Measurements from ENCODE around the gene ZNF277.

Gene ZNF277

DNA sequence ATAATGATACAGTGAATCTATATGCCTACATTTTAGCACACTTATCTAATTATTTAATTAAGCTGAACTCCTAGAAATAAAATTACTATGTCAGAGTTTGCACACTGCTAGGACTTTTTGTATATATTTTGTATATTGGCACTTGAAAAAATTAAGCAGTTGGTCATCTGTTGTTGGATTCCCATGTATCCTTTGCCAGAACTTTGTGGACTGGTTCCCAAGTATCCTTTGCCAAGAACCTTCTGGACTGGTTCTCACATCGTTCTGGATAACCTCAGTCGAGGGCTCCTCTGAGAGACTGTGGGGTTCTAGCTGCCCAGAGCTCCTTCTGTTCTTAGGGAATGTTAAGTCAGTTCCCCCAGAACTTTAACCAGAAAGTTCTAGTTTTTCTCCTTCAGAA, 135.0 kb downstream of the ZNF277 start:
- H3K4me1 ChIP-seq (ENCODE audit: control extremely low read depth in 1 of 4, control insufficient read depth in 4 of 4, insufficient read depth in 4 of 4, low read length in 3 of 4), result no peaks in the 10 kb centered on the region
- no peak overlapping the region for H3K27ac ChIP-seq (ENCODE audit: insufficient read depth in 1 of 2, low read depth in 1 of 2, low read length in 2 of 2, poor library complexity in 1 of 2, severe bottlenecking in 2 of 2)
- H3K4me3 ChIP-seq (ENCODE audit: control insufficient read depth in 1 of 7, extremely low read depth in 1 of 7, insufficient read depth in 4 of 7, low read depth in 2 of 7, low read length in 6 of 7), result no peak overlapping the region
- no peaks in the 10 kb centered on the region for H3K27me3 ChIP-seq (replicated peaks in 2 of 5; ENCODE audit: control insufficient read depth in 4 of 5, insufficient read depth in 5 of 5, low read length in 4 of 5)
- DNase-seq, result no peak
- peaks cover 7 to 30% (median 21%) of the 10 kb centered on the region in 4 experiments for H3K36me3 ChIP-seq (ENCODE audit: control insufficient read depth in 4 of 4, insufficient read depth in 4 of 4, low read length in 3 of 4)
- H3K9me3 ChIP-seq (ENCODE audit: control extremely low read depth in 1 of 5, control insufficient read depth in 4 of 5, insufficient read depth in 2 of 5, low read depth in 1 of 5, low read length in 4 of 5), result peaks cover 0 to 2% (median 0%) of the 10 kb centered on the region in 5 experiments
- CTCF ChIA-PET, result no interaction called here
- POLR2A ChIA-PET, result no interaction called here
- 100% methylated on average over 2 of the region's 2 CpGs for WGBS (ENCODE audit: insufficient coverage)

GRCh38 chr7:112346381-112347060, 140.0 kb downstream of the ZNF277 start:
- peaks cover 3 to 21% (median 14%) of the 10 kb centered on the region in 4 experiments for H3K36me3 ChIP-seq (ENCODE audit: control insufficient read depth in 4 of 4, insufficient read depth in 4 of 4, low read length in 3 of 4)
- DNase-seq, result no peak
- no peaks in the 10 kb centered on the region for H3K27me3 ChIP-seq (replicated peaks in 2 of 5; ENCODE audit: control insufficient read depth in 4 of 5, insufficient read depth in 5 of 5, low read length in 4 of 5)
- 90% methylated on average over 2 of the region's 4 CpGs for WGBS (ENCODE audit: insufficient coverage)
- peaks cover 0 to 3% (median 0%) of the 10 kb centered on the region in 5 experiments for H3K9me3 ChIP-seq (ENCODE audit: control extremely low read depth in 1 of 5, control insufficient read depth in 4 of 5, insufficient read depth in 2 of 5, low read depth in 1 of 5, low read length in 4 of 5)
- H3K4me3 ChIP-seq (ENCODE audit: control insufficient read depth in 1 of 7, extremely low read depth in 1 of 7, insufficient read depth in 4 of 7, low read depth in 2 of 7, low read length in 6 of 7), result no peak overlapping the region
- ChIA-PET POLR2A (no interaction called here), CTCF (no interaction called here)
- H3K4me1 ChIP-seq (ENCODE audit: control extremely low read depth in 1 of 4, control insufficient read depth in 4 of 4, insufficient read depth in 4 of 4, low read length in 3 of 4), result peaks cover 0 to 4% (median 1%) of the 10 kb centered on the region in 4 experiments
- no peak overlapping the region for H3K27ac ChIP-seq (ENCODE audit: insufficient read depth in 1 of 2, low read depth in 1 of 2, low read length in 2 of 2, poor library complexity in 1 of 2, severe bottlenecking in 2 of 2)

DNA sequence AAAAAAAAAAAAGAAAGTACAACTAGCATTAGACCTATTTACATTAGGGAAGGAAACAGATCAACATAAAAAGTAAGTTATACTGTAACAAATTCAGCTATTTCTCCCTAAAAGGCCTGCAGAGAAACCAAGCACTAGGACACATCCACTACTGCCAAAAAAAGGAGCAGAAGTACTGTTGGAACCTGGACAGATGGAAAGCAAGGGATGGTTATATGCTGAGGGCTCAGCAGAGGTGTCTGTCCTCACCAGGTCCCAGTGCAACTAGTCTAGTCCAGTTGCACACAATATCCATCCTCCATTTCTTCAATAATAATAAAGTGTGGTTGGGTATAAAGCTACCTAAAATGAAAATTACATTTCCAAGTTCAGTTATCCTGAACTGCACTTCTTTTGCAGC, 140.6 kb downstream of the ZNF277 start:
- no peak overlapping the region for H3K4me3 ChIP-seq (ENCODE audit: control insufficient read depth in 1 of 7, extremely low read depth in 1 of 7, insufficient read depth in 4 of 7, low read depth in 2 of 7, low read length in 6 of 7)
- no peaks in the 10 kb centered on the region for H3K27me3 ChIP-seq (replicated peaks in 2 of 5; ENCODE audit: control insufficient read depth in 4 of 5, insufficient read depth in 5 of 5, low read length in 4 of 5)
- DNase-seq, result no peak
- peaks cover 0 to 3% (median 0%) of the 10 kb centered on the region in 5 experiments for H3K9me3 ChIP-seq (ENCODE audit: control extremely low read depth in 1 of 5, control insufficient read depth in 4 of 5, insufficient read depth in 2 of 5, low read depth in 1 of 5, low read length in 4 of 5)
- ChIA-PET CTCF (no interaction called here), POLR2A (no interaction called here)
- H3K4me1 ChIP-seq (ENCODE audit: control extremely low read depth in 1 of 4, control insufficient read depth in 4 of 4, insufficient read depth in 4 of 4, low read length in 3 of 4), result peaks cover 0 to 4% (median 1%) of the 10 kb centered on the region in 4 experiments
- H3K27ac ChIP-seq (ENCODE audit: insufficient read depth in 1 of 2, low read depth in 1 of 2, low read length in 2 of 2, poor library complexity in 1 of 2, severe bottlenecking in 2 of 2), result no peak overlapping the region
- H3K36me3 ChIP-seq (ENCODE audit: control insufficient read depth in 4 of 4, insufficient read depth in 4 of 4, low read length in 3 of 4), result peaks cover 3 to 16% (median 12%) of the 10 kb centered on the region in 4 experiments

GRCh38 chr7:112350585-112350984, 144.1 kb downstream of the ZNF277 start:
- CTCF ChIA-PET, result interaction anchor here (0.9 kb wide), 1 partner anchor 12 kb away, joined by 3 read pairs; no protein-coding TSS in a partner anchor
- H3K27ac ChIP-seq (ENCODE audit: insufficient read depth in 1 of 2, low read depth in 1 of 2, low read length in 2 of 2, poor library complexity in 1 of 2, severe bottlenecking in 2 of 2), result no peak overlapping the region
- no peak for DNase-seq
- no peaks in the 10 kb centered on the region for H3K36me3 ChIP-seq (ENCODE audit: control insufficient read depth in 4 of 4, insufficient read depth in 4 of 4, low read length in 3 of 4)
- H3K4me3 ChIP-seq (ENCODE audit: control insufficient read depth in 1 of 7, extremely low read depth in 1 of 7, insufficient read depth in 4 of 7, low read depth in 2 of 7, low read length in 6 of 7), result no peak overlapping the region
- H3K4me1 ChIP-seq (ENCODE audit: control extremely low read depth in 1 of 4, control insufficient read depth in 4 of 4, insufficient read depth in 4 of 4, low read length in 3 of 4), result peaks cover 0 to 4% (median 1%) of the 10 kb centered on the region in 4 experiments
- no CpG with 5 or more reads among the region's 1 CpG for WGBS (ENCODE audit: insufficient coverage)
- POLR2A ChIA-PET, result no interaction called here
- H3K9me3 ChIP-seq (ENCODE audit: control extremely low read depth in 1 of 5, control insufficient read depth in 4 of 5, insufficient read depth in 2 of 5, low read depth in 1 of 5, low read length in 4 of 5), result peaks cover 0 to 2% (median 0%) of the 10 kb centered on the region in 5 experiments
- H3K27me3 ChIP-seq (replicated peaks in 2 of 5; ENCODE audit: control insufficient read depth in 4 of 5, insufficient read depth in 5 of 5, low read length in 4 of 5), result no peaks in the 10 kb centered on the region

DNA sequence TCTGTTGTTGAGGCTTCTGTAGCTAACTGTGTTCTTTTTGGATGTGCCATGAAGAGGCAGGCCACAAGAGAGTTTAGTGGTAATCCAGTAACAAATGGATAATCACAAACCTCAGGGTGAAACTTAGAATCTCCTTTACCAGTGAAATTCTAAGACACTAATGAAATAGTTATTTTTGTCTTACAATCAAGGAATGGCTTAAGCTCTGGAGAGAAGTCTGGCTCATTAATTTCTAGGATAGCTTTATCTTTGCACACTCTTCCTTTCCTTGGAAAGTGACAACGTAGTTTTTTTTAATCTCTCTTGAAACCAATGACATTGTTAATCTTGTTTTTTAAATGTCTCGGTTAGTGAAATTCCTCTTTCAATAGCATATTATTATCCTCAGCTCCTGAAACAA, 150.1 kb downstream of the ZNF277 start:
- POLR2A ChIA-PET, result interaction anchor here (1.1 kb wide), 1 partner anchor 17 kb away, joined by 3 read pairs; no protein-coding TSS in a partner anchor
- Histone ChIP-seq H3K27me3 (replicated peaks in 2 of 5; ENCODE audit: control insufficient read depth in 4 of 5, insufficient read depth in 5 of 5, low read length in 4 of 5) (no peaks in the 10 kb centered on the region), H3K4me1 (ENCODE audit: control extremely low read depth in 1 of 4, control insufficient read depth in 4 of 4, insufficient read depth in 4 of 4, low read length in 3 of 4) (no peaks in the 10 kb centered on the region), H3K36me3 (ENCODE audit: control insufficient read depth in 4 of 4, insufficient read depth in 4 of 4, low read length in 3 of 4) (no peaks in the 10 kb centered on the region), H3K4me3 (ENCODE audit: control insufficient read depth in 1 of 7, extremely low read depth in 1 of 7, insufficient read depth in 4 of 7, low read depth in 2 of 7, low read length in 6 of 7) (no peak overlapping the region), H3K9me3 (ENCODE audit: control extremely low read depth in 1 of 5, control insufficient read depth in 4 of 5, insufficient read depth in 2 of 5, low read depth in 1 of 5, low read length in 4 of 5) (peaks cover 0 to 5% (median 0%) of the 10 kb centered on the region in 5 experiments), H3K27ac (ENCODE audit: insufficient read depth in 1 of 2, low read depth in 1 of 2, low read length in 2 of 2, poor library complexity in 1 of 2, severe bottlenecking in 2 of 2) (no peak overlapping the region)
- CTCF ChIA-PET, result no interaction called here
- WGBS (ENCODE audit: insufficient coverage), result 100% methylated on average over 1 of the region's 2 CpGs
- no peak for DNase-seq

GRCh38 chr7:112357136-112357535, 150.6 kb downstream of the ZNF277 start:
- no peak for DNase-seq
- no peak overlapping the region for H3K4me3 ChIP-seq (ENCODE audit: control insufficient read depth in 1 of 7, extremely low read depth in 1 of 7, insufficient read depth in 4 of 7, low read depth in 2 of 7, low read length in 6 of 7)
- H3K9me3 ChIP-seq (ENCODE audit: control extremely low read depth in 1 of 5, control insufficient read depth in 4 of 5, insufficient read depth in 2 of 5, low read depth in 1 of 5, low read length in 4 of 5), result peaks cover 0 to 5% (median 0%) of the 10 kb centered on the region in 5 experiments
- CTCF ChIA-PET, result no interaction called here
- H3K27me3 ChIP-seq (replicated peaks in 2 of 5; ENCODE audit: control insufficient read depth in 4 of 5, insufficient read depth in 5 of 5, low read length in 4 of 5), result no peaks in the 10 kb centered on the region
- 87% methylated on average over 3 of the region's 4 CpGs for WGBS (ENCODE audit: insufficient coverage)
- H3K4me1 ChIP-seq (ENCODE audit: control extremely low read depth in 1 of 4, control insufficient read depth in 4 of 4, insufficient read depth in 4 of 4, low read length in 3 of 4), result no peaks in the 10 kb centered on the region
- no peaks in the 10 kb centered on the region for H3K36me3 ChIP-seq (ENCODE audit: control insufficient read depth in 4 of 4, insufficient read depth in 4 of 4, low read length in 3 of 4)
- no peak overlapping the region for H3K27ac ChIP-seq (ENCODE audit: insufficient read depth in 1 of 2, low read depth in 1 of 2, low read length in 2 of 2, poor library complexity in 1 of 2, severe bottlenecking in 2 of 2)
- POLR2A ChIA-PET, result interaction anchor here (1.1 kb wide), 1 partner anchor 18 kb away, joined by 3 read pairs; no protein-coding TSS in a partner anchor

DNA sequence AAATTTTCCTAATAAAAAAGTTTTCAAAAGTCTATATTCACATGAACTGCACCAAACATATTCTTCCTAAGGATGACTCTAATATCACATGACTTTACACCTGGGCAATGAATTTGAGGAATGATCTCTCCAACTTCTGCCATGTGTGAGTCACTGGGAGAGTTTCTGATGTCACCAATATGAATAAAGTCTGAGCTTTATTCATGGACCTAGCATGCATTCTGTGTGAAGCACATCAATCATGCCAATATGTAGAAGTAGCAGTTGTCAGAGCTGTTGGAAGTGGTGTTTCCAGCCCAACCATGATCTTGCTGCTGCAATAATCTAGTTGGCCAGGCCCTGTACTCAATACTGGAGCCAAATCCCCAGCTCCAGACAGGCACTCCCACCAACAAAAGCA, 152.0 kb downstream of the ZNF277 start:
- no peak overlapping the region for H3K4me3 ChIP-seq (ENCODE audit: control insufficient read depth in 1 of 7, extremely low read depth in 1 of 7, insufficient read depth in 4 of 7, low read depth in 2 of 7, low read length in 6 of 7)
- no peaks in the 10 kb centered on the region for H3K27me3 ChIP-seq (replicated peaks in 2 of 5; ENCODE audit: control insufficient read depth in 4 of 5, insufficient read depth in 5 of 5, low read length in 4 of 5)
- ChIA-PET CTCF (interaction anchor here (0.9 kb wide), 1 partner anchor 21 kb away, joined by 3 read pairs; no protein-coding TSS in a partner anchor), POLR2A (no interaction called here)
- H3K9me3 ChIP-seq (ENCODE audit: control extremely low read depth in 1 of 5, control insufficient read depth in 4 of 5, insufficient read depth in 2 of 5, low read depth in 1 of 5, low read length in 4 of 5), result peaks cover 0 to 5% (median 0%) of the 10 kb centered on the region in 5 experiments
- DNase-seq, result no peak
- H3K27ac ChIP-seq (ENCODE audit: insufficient read depth in 1 of 2, low read depth in 1 of 2, low read length in 2 of 2, poor library complexity in 1 of 2, severe bottlenecking in 2 of 2), result no peak overlapping the region
- no peaks in the 10 kb centered on the region for H3K4me1 ChIP-seq (ENCODE audit: control extremely low read depth in 1 of 4, control insufficient read depth in 4 of 4, insufficient read depth in 4 of 4, low read length in 3 of 4)
- no peaks in the 10 kb centered on the region for H3K36me3 ChIP-seq (ENCODE audit: control insufficient read depth in 4 of 4, insufficient read depth in 4 of 4, low read length in 3 of 4)

All from common myeloid progenitor, CD34-positive (primary cell).